Activated CD8-positive, alpha-beta memory T cell treated with anti-CD3 and anti-CD28 coated beads, Interleukin-2, amount 10 ng/mL, durations not matched to agents 7 days and 5 days (primary cell): ENCODE results near the gene MST1R. TPM values are rescaled to one million over a fixed set of nuclear protein-coding genes. Genes with fewer than 3 reads are reported as not detected.

Source experiments
- ATAC-seq: fragments of 150-1000 bp; cut with Tn5 transposase; one replicate; pipeline ENCODE4 v1.10.0; 2021; ENCODE audit warnings: moderate library complexity
- CTCF ChIA-PET: fragments of 350-600 bp; sonication (Branson Sonifier 250); formaldehyde crosslinking; loops from one replicate; lab custom pipeline; 2021; ENCODE audit warnings: antibody characterized with exemption; lab: Charles Lee
- DNase-seq: peaks from one replicate; pipeline ENCODE4 v3.0.0-alpha.2; 2020
- H3K27ac Mint-ChIP-seq: one replicate; pipeline ENCODE4 v1.8.0; 2021; ENCODE audit warnings: mild to moderate bottlenecking, mixed read lengths
- H3K27me3 Mint-ChIP-seq: one replicate; pipeline ENCODE4 v1.8.0; 2021; ENCODE audit warnings: mixed read lengths
- H3K36me3 Mint-ChIP-seq: one replicate; pipeline ENCODE4 v1.8.0; 2021; ENCODE audit warnings: mild to moderate bottlenecking, mixed read lengths
- H3K4me1 Mint-ChIP-seq: one replicate; pipeline ENCODE4 v1.8.0; 2021; ENCODE audit warnings: mixed read lengths
- H3K4me3 Mint-ChIP-seq: one replicate; pipeline ENCODE4 v1.8.0; 2021; ENCODE audit warnings: mild to moderate bottlenecking, moderate library complexity, mixed read lengths
- H3K9me3 Mint-ChIP-seq: one replicate; pipeline ENCODE4 v1.8.0; 2022; ENCODE audit warnings: low read depth, mixed read lengths
- total RNA-seq, 2 experiments: library from RNA; stranded (reverse); gene quantifications; one replicate each; pipeline ENCODE4 v1.2.3, GENCODE V29; 2021

The MST1R gene
- total RNA-seq, 2 experiments from 2014 or later: 1.2 to 2.5 TPM

GRCh38 chr3:49865198-49865784, 38.4 kb downstream of the MST1R start:
- CTCF ChIA-PET: interaction anchor here (1.1 kb wide), 1 partner anchor 42 kb away, joined by 3 read pairs; no protein-coding TSS in a partner anchor
- no peak for DNase-seq
- no peaks in the 10 kb centered on the region for H3K36me3 Mint-ChIP-seq
- no peak overlapping the region for H3K27ac Mint-ChIP-seq
- H3K4me1 Mint-ChIP-seq: no peaks in the 10 kb centered on the region
- H3K27me3 Mint-ChIP-seq: peaks cover 56% of the 10 kb centered on the region
- H3K9me3 Mint-ChIP-seq: no peaks in the 10 kb centered on the region
- no peak for ATAC-seq
- H3K4me3 Mint-ChIP-seq: no peak overlapping the region

DNA sequence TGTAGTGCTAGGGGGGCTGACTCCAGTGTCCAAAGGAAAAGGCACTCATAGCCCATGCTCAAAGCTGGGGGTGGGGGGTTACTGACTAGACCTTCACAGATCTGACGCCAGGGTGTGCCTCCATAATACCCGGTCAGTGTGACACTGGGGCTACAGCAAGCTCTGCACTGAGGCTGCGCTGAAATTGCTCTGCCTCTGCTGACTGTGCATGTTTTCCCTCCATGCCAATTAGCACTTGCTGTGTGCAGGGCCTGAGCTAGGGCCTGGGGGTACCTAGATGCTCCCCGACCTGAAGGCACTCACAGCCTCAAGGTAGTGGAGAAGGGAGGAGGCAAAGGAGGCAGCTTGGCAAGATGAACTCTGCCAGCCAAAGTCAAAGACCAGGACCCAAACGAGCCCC, 39.2 kb downstream of the MST1R start:
- no peak overlapping the region for H3K27ac Mint-ChIP-seq
- H3K9me3 Mint-ChIP-seq: no peaks in the 10 kb centered on the region
- DNase-seq (no peak), ATAC-seq (no peak)
- CTCF ChIA-PET: interaction anchor here (0.6 to 1.3 kb wide), 3 partner anchors 25 to 42 kb away, joined by 3 to 4 read pairs (median 4); no protein-coding TSS in a partner anchor
- no peaks in the 10 kb centered on the region for H3K4me1 Mint-ChIP-seq
- no peak overlapping the region for H3K4me3 Mint-ChIP-seq
- peaks cover 52% of the 10 kb centered on the region for H3K27me3 Mint-ChIP-seq
- H3K36me3 Mint-ChIP-seq: no peaks in the 10 kb centered on the region

DNA sequence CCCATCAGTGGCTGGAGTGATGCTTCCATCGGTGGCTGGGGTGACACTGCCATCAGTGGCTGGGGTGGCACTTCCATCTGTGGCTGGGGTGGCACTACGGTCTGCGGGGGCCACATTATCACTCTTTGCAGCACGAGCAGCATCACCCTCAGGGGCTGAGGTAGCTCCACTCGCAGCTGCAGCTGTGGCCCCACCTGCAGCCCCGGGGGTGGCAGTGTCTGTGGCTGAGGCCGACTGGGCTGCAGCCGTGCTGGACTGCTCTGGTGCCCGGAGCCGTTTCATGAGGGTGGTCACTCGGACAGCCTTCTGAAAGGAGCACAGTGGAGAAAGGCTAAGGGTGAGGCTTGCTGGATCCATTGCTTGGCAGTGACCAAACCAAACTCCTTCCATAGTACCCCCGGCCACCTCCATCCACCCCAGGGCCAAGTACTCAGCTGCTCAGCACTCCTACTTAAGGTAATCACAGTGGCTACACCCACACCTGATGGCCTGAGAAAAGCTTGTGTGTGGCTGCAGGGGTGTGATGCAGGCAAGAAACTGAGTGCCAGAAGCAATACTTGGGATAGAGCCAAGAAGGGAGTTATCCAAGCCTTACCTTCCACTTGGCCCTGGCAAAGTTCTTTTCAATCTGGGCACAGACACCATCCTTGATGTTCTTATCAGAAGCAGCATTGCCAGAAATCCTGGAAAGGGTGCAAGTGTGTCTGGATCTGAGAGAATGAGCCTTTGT, 43.9 kb downstream of the MST1R start:
- ATAC-seq (no peak), DNase-seq (no peak)
- peaks cover 14% of the 10 kb centered on the region for H3K27me3 Mint-ChIP-seq
- no peak overlapping the region for H3K27ac Mint-ChIP-seq
- H3K9me3 Mint-ChIP-seq: no peaks in the 10 kb centered on the region
- CTCF ChIA-PET: interaction anchor here (0.7 to 1.2 kb wide), 2 partner anchors 20 to 47 kb away, joined by 3 read pairs; no protein-coding TSS in a partner anchor
- H3K4me3 Mint-ChIP-seq: no peak overlapping the region
- H3K36me3 Mint-ChIP-seq: no peaks in the 10 kb centered on the region
- H3K4me1 Mint-ChIP-seq: peaks cover 14% of the 10 kb centered on the region

DNA sequence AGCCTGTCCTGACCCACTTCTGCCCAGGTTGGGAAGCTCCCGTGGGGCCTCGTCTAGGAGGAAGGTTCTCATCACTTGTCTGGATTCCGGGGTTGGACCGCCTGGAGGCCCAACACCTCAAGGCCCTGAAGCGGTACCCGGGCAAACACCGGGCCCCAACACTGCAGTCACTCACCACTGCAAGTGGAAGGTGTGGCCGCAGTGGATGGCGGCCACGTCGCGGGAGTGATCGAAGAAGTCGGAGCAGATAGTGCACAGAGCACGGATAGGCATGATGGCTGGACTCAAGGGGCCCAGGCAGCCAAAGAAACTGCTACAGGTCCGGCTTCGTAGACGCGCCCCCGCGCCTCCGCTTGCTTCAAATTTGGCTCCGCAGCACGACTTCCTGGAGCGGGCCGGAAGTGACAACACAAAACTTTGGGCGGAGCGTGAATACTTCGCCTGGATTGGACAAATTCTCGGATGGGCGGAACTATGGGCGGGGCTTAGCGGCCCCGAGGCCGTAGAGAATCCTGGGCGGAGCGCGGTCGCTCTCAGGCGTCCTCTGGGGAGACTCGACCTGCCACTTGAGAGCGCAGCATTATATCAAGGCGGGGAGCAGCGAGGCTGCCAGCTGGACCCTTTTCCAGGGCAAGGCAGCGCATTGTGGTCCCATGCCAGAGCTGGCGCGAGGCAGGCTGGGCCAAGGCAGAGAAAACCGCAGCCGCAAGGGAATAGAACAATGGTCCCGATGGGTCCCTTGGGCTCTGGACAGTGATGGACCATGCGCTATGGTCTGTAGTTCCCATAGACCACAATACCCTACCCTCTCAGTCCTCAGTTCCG, 47.3 kb downstream of the MST1R start, which contains the start of gene TRAIP:
TSS of gene TRAIP (minus strand) at position 384 of the 825 bp plus-strand sequence. CDS start at position 273, 111 bp downstream.
- H3K9me3 Mint-ChIP-seq: no peaks in the 10 kb centered on the region
- H3K4me3 Mint-ChIP-seq: peak within 1 kb of the TSS; percentile 97
- H3K4me1 Mint-ChIP-seq: peaks cover 22% of the 10 kb centered on the region
- peaks cover 4% of the 10 kb centered on the region for H3K36me3 Mint-ChIP-seq
- H3K27ac Mint-ChIP-seq: peak within 1 kb of the TSS; percentile 92
- CTCF ChIA-PET: interaction anchor here (1.2 to 4.9 kb wide), 3 partner anchors 17 to 54 kb away, joined by 4 to 25 read pairs (median 14); partner anchors contain the start of gene INKA1
- peak; percentile 98 for ATAC-seq
- peak; percentile 96 for DNase-seq
- H3K27me3 Mint-ChIP-seq: no peaks in the 10 kb centered on the region

- DNase-seq: no peak
- peak overlapping the region; percentile 92 for H3K27ac Mint-ChIP-seq
- no peaks in the 10 kb centered on the region for H3K9me3 Mint-ChIP-seq
- H3K36me3 Mint-ChIP-seq: peaks cover 4% of the 10 kb centered on the region
- H3K4me1 Mint-ChIP-seq: peaks cover 22% of the 10 kb centered on the region
- no peaks in the 10 kb centered on the region for H3K27me3 Mint-ChIP-seq
- peak overlapping the region; percentile 97 for H3K4me3 Mint-ChIP-seq
- no peak for ATAC-seq
- CTCF ChIA-PET: interaction anchor here (0.9 to 4.9 kb wide), 3 partner anchors 16 to 391 kb away, joined by 3 to 25 read pairs (median 14); partner anchors contain the start of gene INKA1
These were observed 48.0 kb downstream of the MST1R start for GRCh38 chr3:49855662-49856061.

DNA sequence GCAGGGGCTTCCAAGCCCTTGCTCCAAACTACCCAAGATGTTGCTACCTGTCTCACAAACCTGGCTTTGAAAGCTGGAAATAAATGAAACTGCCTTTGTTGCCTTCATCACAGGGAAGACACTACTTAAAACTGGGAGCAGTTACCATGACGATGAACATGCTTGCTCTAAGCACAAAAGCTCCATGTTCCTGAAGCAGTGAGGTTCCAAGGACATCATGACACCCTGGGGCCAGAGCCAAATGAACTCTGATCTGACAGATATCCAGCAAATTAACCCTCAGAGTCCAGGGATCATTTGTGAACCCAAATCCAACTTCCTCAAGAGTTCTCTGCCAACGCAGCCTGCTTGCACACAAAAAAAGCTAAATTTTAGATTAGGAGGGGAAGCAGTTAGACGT, 58.0 kb downstream of the MST1R start:
- ATAC-seq (no peak), DNase-seq (no peak)
- Mint-ChIP-seq H3K4me1 (no peaks in the 10 kb centered on the region), H3K27me3 (no peaks in the 10 kb centered on the region), H3K9me3 (no peaks in the 10 kb centered on the region), H3K4me3 (no peak overlapping the region), H3K27ac (no peak overlapping the region), H3K36me3 (peaks cover 8% of the 10 kb centered on the region)
- CTCF ChIA-PET: interaction anchor here (1.1 to 1.8 kb wide), 2 partner anchors 43 to 44 kb away, joined by 3 to 4 read pairs; partner anchors contain the start of gene INKA1

DNA sequence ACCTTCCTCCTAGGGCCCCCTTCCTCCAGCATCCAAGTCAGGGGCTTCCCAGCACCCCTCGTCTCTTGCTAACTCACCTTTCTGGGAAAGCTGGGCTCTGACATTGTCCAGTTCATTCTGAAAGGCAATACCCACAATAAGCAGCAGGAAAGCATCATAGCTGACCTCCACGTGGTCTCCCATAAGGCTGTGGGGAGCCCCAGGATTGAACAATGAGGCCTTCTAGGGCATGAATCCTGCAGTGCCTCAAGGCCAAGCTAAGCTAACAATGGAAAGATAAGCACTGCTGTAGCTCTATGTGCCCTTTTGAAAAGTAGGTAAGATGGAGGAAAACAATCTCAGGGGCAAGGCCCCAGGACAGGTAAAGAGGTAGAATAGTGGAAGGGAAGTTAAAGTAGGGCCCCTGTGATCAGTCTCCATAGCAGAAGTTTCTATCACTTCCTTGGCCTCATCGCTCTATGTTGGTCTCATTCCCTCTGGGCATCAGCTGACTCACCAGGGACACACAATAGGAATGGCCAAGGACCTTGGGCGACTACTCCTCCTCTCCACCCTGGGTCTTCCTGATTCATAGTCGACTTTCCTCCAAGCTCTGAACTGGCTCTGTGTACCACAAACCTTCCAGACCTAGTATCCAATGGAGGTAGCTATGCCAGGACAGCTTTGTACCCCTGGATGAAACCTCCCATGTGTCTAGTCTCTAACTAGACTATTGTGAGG, 59.0 kb downstream of the MST1R start:
- H3K27me3 Mint-ChIP-seq: no peaks in the 10 kb centered on the region
- H3K9me3 Mint-ChIP-seq: no peaks in the 10 kb centered on the region
- peaks cover 8% of the 10 kb centered on the region for H3K36me3 Mint-ChIP-seq
- H3K4me3 Mint-ChIP-seq: no peak overlapping the region
- ATAC-seq (no peak), DNase-seq (no peak)
- CTCF ChIA-PET: interaction anchor here (1.1 to 1.8 kb wide), 3 partner anchors 8 to 43 kb away, joined by 3 to 7 read pairs (median 4); partner anchors contain the start of gene INKA1
- peak overlapping the region; percentile 4 for H3K27ac Mint-ChIP-seq
- H3K4me1 Mint-ChIP-seq: no peaks in the 10 kb centered on the region

DNA sequence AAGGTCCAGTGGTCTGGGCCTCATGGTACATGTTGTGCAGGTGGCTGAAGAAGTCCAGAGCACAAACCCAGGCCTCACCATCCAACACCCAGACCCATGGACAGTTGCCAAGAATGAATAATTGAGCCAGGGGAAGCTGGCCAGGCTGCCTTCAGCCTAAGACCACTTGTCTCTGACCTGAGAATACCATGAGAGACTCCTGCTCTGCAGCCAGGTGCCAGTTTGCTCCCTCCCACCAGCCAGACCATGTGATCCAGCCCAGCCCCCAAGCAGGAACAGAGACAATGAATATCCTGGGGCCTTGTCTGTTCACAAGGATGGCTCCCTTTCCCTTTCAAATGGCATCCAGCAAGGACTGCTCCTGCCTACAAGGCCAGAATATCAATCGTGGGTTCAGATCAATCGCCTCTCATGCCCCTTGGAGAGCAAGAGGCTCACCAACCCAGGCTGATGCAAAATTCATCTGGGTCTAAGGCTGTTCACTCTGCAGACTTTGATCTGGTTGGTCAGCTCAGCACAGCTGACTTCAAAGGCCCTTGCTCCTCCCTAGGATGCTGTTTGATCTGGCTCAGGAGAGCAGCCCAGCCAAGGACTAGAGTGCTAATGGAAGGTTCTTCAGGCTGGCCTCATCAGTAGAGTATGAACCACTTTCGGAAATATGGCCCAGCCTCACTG, 60.7 kb downstream of the MST1R start:
- Mint-ChIP-seq H3K4me1 (peaks cover 1% of the 10 kb centered on the region), H3K4me3 (no peak overlapping the region), H3K9me3 (no peaks in the 10 kb centered on the region), H3K27ac (no peak overlapping the region), H3K36me3 (peaks cover 9% of the 10 kb centered on the region), H3K27me3 (no peaks in the 10 kb centered on the region)
- no peak for ATAC-seq
- DNase-seq: no peak
- CTCF ChIA-PET: interaction anchor here (12.1 kb wide), 1 partner anchor 37 kb away, joined by 261 read pairs; the partner anchor contains the start of genes CDHR4, INKA1 and UBA7

- DNase-seq (no peak), ATAC-seq (no peak)
- Mint-ChIP-seq H3K27ac (no peak overlapping the region), H3K4me1 (peaks cover 1% of the 10 kb centered on the region), H3K36me3 (peaks cover 9% of the 10 kb centered on the region), H3K27me3 (no peaks in the 10 kb centered on the region), H3K4me3 (no peak overlapping the region), H3K9me3 (no peaks in the 10 kb centered on the region)
- CTCF ChIA-PET: interaction anchor here (0.6 to 12.1 kb wide), 6 partner anchors 9 to 64 kb away, joined by 3 to 261 read pairs (median 4); partner anchors contain the start of genes CDHR4, INKA1, TRAIP and UBA7
These were observed 61.9 kb downstream of the MST1R start for GRCh38 chr3:49841806-49842205.

- DNase-seq: peak; percentile 58
- H3K27me3 Mint-ChIP-seq: no peaks in the 10 kb centered on the region
- H3K36me3 Mint-ChIP-seq: peaks cover 9% of the 10 kb centered on the region
- ATAC-seq: peak; percentile 40
- no peaks in the 10 kb centered on the region for H3K9me3 Mint-ChIP-seq
- H3K4me1 Mint-ChIP-seq: peaks cover 1% of the 10 kb centered on the region
- no peak overlapping the region for H3K4me3 Mint-ChIP-seq
- H3K27ac Mint-ChIP-seq: no peak overlapping the region
- CTCF ChIA-PET: interaction anchor here (0.7 to 12.1 kb wide), 6 partner anchors 10 to 64 kb away, joined by 3 to 261 read pairs (median 4); partner anchors contain the start of genes CDHR4, INKA1, TRAIP and UBA7
These were observed 62.5 kb downstream of the MST1R start for GRCh38 chr3:49841126-49841696.

GRCh38 chr3:49840388-49840787, 63.3 kb downstream of the MST1R start:
- Mint-ChIP-seq H3K36me3 (peaks cover 9% of the 10 kb centered on the region), H3K27ac (no peak overlapping the region), H3K4me3 (no peak overlapping the region), H3K4me1 (peaks cover 1% of the 10 kb centered on the region), H3K27me3 (no peaks in the 10 kb centered on the region), H3K9me3 (no peaks in the 10 kb centered on the region)
- DNase-seq (no peak), ATAC-seq (no peak)
- CTCF ChIA-PET: interaction anchor here (1.1 to 12.1 kb wide), 5 partner anchors 15 to 65 kb away, joined by 4 to 261 read pairs (median 24); partner anchors contain the start of genes CDHR4, INKA1, TRAIP and UBA7
